ENCODE data around the gene ST3GAL4. TPM values are rescaled to one million over a fixed set of nuclear protein-coding genes. Genes with fewer than 3 reads are reported as not detected.

The ST3GAL4 gene
- total RNA-seq, 1 donor from 2014 or later, result 30.1 TPM

DNA sequence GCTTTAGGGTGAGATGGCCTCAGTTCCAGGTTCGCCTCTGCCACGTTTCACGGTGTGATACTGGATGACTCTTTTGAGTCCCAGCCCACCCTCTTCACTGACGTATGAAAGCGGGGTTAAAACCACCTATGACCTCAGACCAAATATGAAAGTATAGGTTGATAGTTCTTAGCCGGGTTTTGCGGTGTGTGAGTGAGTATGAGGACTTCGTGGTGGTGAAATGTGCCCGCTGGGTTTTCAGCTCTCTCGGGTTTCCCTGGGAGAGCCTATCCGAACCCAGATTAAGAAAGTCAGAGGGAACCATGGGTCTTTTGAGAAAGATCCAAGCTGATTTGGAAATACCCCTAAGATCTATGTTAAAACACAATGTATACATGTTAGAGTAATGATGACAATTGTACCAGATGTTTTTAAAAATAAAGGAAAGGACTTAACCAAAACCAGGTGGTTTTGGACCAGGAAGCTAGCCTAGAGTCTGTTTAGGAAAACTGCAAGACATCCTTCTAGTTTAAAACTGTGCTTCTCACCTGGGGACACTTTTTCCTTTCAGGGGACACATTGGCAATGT is 25.8 kb upstream of the ST3GAL4 start:
- DNase-seq (ENCODE audit: low spot score), result no peak

DNA sequence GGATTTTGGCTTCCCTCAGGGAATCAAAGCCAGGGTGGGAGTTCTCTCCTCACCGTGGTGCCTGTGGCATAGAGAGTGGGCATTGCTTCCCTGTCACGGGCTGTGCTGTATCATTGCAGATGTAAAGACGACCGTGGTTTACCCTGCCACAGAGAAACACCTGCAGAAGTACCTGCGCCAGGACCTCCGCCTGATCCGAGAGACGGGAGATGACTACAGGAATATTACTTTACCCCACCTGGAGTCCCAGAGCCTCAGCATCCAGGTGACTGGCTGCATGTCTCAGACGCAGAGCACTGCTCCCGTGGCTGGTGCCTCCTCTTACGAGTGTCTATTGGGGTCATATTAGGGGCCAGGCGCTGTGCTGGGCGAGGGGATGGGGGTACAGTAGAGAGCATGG is 24.2 kb upstream of the ST3GAL4 start:
- no peak for DNase-seq (ENCODE audit: low spot score)

DNA sequence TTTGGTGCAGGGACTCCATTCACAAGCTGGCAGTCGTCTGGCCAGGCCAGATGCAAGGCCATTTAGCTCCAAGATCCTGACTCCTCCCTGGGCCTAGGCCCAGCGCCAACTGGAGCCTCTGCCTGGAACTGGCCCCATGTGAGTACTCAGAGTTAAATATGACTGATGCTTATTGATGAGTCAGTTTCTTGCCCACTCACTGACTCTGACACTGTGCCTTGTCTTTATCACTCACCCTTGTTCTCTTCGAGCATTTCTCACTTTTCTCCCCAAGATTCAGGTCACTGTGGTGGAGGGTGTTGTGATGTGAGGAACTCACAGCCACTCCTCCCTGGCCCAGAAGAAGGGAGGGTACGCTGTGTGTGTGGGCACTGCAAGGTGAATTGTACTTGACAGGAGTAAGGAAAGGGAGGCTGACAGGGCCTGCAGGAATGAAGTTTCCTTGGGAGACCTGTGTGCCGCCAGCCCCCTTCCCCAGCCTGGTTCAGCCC is 23.2 kb upstream of the ST3GAL4 start:
- DNase-seq (ENCODE audit: low spot score), result peak; percentile 94

- no peak for DNase-seq (ENCODE audit: low spot score)
Measured at GRCh38 chr11:126333142-126333541, 22.3 kb upstream of the ST3GAL4 start.

GRCh38 chr11:126334659-126335462 is 20.6 kb upstream of the ST3GAL4 start:
- peak; percentile 87 for DNase-seq (ENCODE audit: low spot score)

- DNase-seq (ENCODE audit: low spot score), result no peak
Measured at GRCh38 chr11:126335463-126335760, 20.1 kb upstream of the ST3GAL4 start.

GRCh38 chr11:126336138-126336541 is 19.3 kb upstream of the ST3GAL4 start:
- no peak for DNase-seq (ENCODE audit: low spot score)

GRCh38 chr11:126336671-126337101 is 18.8 kb upstream of the ST3GAL4 start:
- DNase-seq (ENCODE audit: low spot score), result no peak

- DNase-seq (ENCODE audit: low spot score), result no peak
Measured at GRCh38 chr11:126337126-126337473, 18.4 kb upstream of the ST3GAL4 start.

DNA sequence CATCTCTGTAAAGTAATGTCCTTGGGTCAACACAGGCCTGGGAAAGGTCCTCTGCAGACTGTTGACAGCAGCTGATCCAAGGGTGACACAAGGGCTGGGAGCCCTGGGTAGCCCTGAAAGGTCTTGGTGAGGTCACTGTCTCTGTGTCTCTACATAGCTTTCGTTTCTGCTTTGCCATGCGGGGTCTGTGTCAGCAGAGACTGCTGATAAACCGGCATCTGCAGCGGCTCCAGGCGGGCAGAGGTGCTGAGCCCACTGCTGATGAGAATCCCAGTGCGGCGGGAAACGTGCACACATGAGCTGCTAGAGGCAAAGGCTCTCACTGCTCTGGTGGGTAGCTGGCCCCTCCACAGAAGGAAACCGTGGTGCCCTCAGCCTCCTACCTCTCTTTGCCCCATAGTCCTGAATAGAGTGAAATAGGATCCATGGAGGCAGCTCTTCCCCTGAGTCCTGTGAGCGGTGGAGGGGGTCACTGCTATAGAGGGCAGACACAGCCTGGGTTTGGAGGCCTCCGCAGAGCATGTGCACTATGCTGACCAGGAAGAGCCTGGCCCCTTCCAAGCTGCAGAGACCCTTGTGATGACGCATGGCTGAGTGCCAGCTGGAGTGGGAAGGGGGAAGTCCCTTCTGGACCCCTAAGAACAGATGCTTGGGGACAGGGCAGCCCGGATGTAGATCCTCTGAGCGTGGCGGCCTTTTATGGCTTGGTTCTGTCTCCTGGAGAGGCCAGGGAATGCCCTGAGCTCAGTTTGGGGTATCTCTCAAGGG is 17.8 kb upstream of the ST3GAL4 start:
- no peak for DNase-seq (ENCODE audit: low spot score)

GRCh38 chr11:126338346-126339055 is 17.0 kb upstream of the ST3GAL4 start:
- DNase-seq (ENCODE audit: low spot score), result no peak

- no peak for DNase-seq (ENCODE audit: low spot score)
Measured at GRCh38 chr11:126339073-126339862, 16.2 kb upstream of the ST3GAL4 start.

DNA sequence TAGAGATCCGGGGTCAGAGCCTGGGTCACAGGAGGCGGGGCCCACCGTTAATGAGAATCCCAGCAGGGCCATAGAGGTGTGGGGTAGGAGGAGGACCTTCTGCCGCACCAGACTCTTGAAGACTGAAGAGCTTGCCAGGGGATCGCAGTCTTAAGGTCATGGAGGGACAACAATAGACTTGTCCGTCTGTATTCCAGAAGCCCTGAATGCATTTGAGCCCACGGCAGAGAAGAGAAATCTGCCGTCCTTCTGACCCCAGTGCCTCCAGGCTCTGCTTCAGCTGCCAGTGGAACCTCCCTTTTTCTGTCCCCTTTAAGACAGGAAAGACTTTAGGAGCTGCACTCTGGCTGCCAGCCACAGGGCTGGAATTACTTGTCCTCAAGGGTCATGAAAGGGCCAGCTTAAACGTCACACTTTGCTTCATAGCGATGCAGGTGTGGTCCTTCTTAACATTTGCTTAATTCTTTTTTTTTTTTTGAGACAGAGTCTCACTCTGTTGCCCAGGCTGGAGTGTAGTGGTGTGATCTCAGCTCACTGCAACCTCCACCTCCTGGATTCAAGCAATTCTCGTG is 15.5 kb upstream of the ST3GAL4 start:
- DNase-seq (ENCODE audit: low spot score), result peak; percentile 77

- no peak for DNase-seq (ENCODE audit: low spot score)
Measured at GRCh38 chr11:126340960-126341606, 14.4 kb upstream of the ST3GAL4 start.

DNA sequence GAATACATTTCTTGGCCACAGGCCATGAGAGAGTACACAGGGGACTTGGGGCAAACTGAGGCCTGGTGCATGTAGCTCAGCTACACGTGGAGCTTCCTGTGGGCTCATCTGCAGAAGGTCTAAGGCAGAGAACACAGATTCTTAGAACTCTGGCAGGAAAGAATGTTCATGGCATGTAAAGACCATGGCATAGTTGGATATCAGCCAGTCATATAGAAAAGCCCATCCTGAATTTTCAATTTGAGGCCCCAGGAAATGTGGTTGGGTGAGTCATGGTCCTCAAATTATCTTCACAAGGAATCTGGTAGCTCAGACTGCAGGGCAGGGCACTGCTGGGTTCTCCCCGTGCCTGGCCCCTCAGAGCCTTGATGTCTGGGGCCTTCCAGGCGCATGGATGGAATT is 13.7 kb upstream of the ST3GAL4 start:
- peak; percentile 85 for DNase-seq (ENCODE audit: low spot score)

DNA sequence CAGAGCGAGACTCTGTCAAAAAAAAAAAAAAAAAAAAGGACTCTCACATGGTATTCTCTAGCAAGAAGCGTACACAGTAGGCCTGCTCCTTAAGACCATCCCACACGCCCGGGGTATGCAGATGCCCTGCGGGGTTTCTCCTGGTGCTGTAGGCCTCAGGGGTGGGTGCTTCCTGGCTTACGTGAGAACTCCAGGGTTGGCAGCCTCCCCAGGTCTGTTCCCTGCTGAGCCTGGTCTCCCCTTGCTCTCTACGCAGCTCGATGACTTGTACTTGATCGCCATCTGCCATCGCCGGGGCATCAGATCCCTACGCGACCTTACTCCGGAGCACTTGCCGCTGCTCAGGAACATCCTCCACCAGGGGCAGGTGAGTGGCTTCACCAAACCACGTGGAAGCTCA is 12.4 kb upstream of the ST3GAL4 start:
- DNase-seq (ENCODE audit: low spot score), result no peak

- no peak for DNase-seq (ENCODE audit: low spot score)
Measured at GRCh38 chr11:126344141-126345080, 11.1 kb upstream of the ST3GAL4 start.

DNA sequence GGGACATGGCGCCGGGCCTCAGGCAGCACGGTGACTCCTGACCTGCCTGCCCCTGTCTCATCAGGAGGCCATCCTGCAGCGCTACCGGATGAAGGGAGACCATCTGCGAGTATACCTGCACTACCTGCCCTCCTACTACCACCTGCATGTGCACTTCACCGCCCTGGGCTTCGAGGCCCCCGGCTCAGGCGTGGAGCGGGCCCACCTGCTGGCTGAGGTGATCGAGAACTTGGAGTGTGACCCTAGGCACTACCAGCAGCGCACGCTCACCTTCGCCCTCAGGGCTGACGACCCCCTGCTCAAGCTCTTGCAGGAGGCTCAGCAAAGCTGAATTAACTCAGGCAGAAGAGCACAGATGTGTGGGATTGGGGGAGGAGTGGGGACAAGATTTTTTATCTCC is 10.2 kb upstream of the ST3GAL4 start:
- DNase-seq (ENCODE audit: low spot score), result no peak

Data from umbilical cord (tissue), 2 donors.